GM21825 (cell line): Measurements from ENCODE around the gene MAPRE3.
"Not testable (repeated sequence)": the region's sequence is repeated elsewhere in the genome, so short reads cannot be mapped to it uniquely, and the experiment has no call there.

Source experiments
- ATAC-seq: cut with Tn5 transposase; IDR thresholded peaks from one replicate; pipeline ENCODE4 v1.9.1; 2021; ENCODE audit warnings: mild to moderate bottlenecking, moderate library complexity; ENCODE audit not compliant: unreplicated experiment

Gene MAPRE3

GRCh38 chr2:26970244-26970927, at the start of gene MAPRE3:
Gene MAPRE3 (plus strand): TSS chr2:26970637. CDS start chr2:27022219, 51,582 bp downstream.
- ATAC-seq, result peak; percentile 76

- ATAC-seq, result no peak
Measured at GRCh38 chr2:26921323-26921722, 49.1 kb upstream of the MAPRE3 start.

- ATAC-seq, result no peak
Measured at GRCh38 chr2:26922405-26923188, 47.8 kb upstream of the MAPRE3 start.

- ATAC-seq, result not testable (repeated sequence)
Measured at GRCh38 chr2:26923189-26923466, 47.3 kb upstream of the MAPRE3 start.

- ATAC-seq, result no peak
Measured at GRCh38 chr2:26924731-26925099, 45.7 kb upstream of the MAPRE3 start.

GRCh38 chr2:26925100-26925791, 45.2 kb upstream of the MAPRE3 start:
- no peak for ATAC-seq

- ATAC-seq, result no peak
Measured at GRCh38 chr2:26927221-26927620, 43.2 kb upstream of the MAPRE3 start.

- ATAC-seq, result no peak
Measured at GRCh38 chr2:26932974-26933373, 37.5 kb upstream of the MAPRE3 start.

- ATAC-seq, result no peak
Measured at GRCh38 chr2:26933431-26934334, 36.8 kb upstream of the MAPRE3 start.

GRCh38 chr2:26934335-26934724, 36.1 kb upstream of the MAPRE3 start:
- ATAC-seq, result no peak

- ATAC-seq, result no peak
Measured at GRCh38 chr2:26934985-26935384, 35.5 kb upstream of the MAPRE3 start.

GRCh38 chr2:26936855-26937254, 33.6 kb upstream of the MAPRE3 start:
- no peak for ATAC-seq

GRCh38 chr2:26938399-26939118, 31.9 kb upstream of the MAPRE3 start:
- no peak for ATAC-seq

GRCh38 chr2:26940001-26940400, 30.4 kb upstream of the MAPRE3 start:
- ATAC-seq, result no peak

- ATAC-seq, result no peak
Measured at GRCh38 chr2:26941486-26941885, 29.0 kb upstream of the MAPRE3 start.

GRCh38 chr2:26942543-26943295, 27.7 kb upstream of the MAPRE3 start:
- no peak for ATAC-seq

- no peak for ATAC-seq
Measured at GRCh38 chr2:26945991-26946750, 24.3 kb upstream of the MAPRE3 start.

GRCh38 chr2:26946841-26947784, 23.3 kb upstream of the MAPRE3 start:
- ATAC-seq, result no peak
